ENCODE results near the gene TEX261. TPM values are rescaled to one million over a fixed set of nuclear protein-coding genes. Genes with fewer than 3 reads are reported as not detected.

Gene TEX261
- total RNA-seq, 1 donor from 2014 or later = 44.7 TPM

DNA sequence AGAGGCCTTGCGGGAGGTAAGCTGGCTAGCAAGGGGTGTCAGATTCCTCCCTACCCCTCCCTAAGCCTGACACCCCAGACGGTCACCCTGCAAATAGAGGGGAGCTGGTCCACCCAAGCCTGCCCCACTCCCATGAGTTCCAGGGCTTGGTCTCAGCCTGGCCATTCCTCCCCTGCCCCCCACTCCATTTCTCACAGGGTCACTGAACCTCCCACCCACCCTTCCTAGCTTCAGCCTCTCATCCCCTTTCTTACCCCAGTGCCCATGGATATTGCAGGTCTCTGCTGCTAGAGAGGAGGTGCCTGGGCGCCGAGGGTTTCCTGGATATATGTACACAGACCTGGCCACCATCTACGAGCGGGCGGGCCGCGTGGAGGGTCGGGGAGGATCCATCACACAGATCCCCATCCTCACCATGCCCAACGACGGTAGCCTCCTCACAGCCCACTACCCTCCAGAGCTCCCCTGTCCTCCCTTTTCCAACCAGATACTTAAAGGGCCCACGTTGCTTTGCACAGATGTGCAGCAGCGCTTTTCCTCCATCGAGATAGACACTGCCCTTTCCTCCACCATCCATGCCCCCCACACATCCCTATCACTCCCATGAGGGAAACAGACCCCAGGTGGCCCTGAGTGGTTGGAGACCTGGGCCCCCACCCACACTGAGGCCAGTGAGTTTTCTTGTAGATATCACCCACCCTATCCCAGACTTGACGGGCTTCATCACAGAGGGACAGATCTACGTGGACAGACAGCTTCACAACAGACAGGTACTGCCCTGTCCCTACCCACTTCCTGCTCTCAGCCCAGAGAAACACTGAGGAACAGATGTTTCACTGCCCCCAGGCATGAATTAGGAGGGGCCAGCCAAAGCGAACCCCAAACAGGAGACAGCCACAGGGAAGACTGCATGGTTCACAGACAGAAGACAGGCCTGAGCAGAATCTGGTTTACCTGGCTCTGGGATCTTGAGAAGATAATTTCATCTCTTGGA lies 31.5 kb downstream of the TEX261 start:
- FAIRE-seq = no peak

DNA sequence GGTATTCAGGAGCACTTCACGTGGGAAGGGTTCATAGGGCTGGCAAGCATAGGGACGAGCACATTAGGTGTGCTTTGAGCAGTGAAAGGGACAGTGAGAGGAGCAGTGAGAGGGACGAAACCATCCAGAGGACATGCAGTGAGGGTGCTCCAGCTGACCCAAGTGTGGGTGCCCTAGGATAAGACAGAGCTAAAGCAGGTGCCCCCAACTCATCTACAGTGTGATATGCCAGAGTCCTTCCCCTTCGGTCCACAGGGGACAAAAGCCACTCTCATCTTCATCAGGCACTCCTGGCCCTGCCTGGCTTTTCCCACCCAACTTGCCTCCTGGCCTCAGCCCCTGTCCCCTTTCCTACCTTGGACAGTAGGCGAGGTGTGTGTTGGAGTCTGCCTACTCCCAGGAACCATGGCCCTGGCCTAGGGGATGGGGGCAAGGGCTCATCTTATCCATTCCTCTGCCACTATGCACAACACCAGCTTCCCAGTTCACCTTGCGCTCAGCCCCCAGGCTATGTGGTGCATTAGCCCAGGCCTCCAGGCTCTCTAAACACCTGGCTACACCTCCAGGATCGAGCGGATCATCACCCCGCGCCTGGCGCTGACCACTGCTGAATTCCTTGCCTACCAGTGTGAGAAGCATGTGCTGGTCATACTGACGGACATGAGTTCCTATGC lies 32.3 kb downstream of the TEX261 start:
- Histone ChIP-seq H2AFZ (ENCODE audit: low read depth, low read length) (no peak overlapping the region), H3K27me3 (ENCODE audit: insufficient read depth, low read length) (peaks cover 26% of the 10 kb centered on the region), H3K4me2 (ENCODE audit: low read length) (no peak overlapping the region), H4K20me1 (ENCODE audit: insufficient read depth, low read length) (no peaks in the 10 kb centered on the region), H3K9me3 (ENCODE audit: insufficient read depth, low read depth, low read length) (no peaks in the 10 kb centered on the region), H3K4me3 (ENCODE audit: insufficient read depth, low read depth, low read length) (no peak overlapping the region), H3K27ac (ENCODE audit: low read depth, low read length) (no peak overlapping the region), H3K4me1 (ENCODE audit: insufficient read depth, low read length) (peaks cover 5% of the 10 kb centered on the region), H3K36me3 (ENCODE audit: insufficient read depth, low read length) (no peaks in the 10 kb centered on the region), H3K79me2 (ENCODE audit: insufficient read depth, low read length) (no peaks in the 10 kb centered on the region), H3K9ac (ENCODE audit: low read length) (no peak overlapping the region)
- peaks cover 1% of the 10 kb centered on the region for H3K36me3 Mint-ChIP-seq (ENCODE audit: low read depth, unreplicated experiment)
- no peak for FAIRE-seq
- DNase-seq (ENCODE audit: low read depth) = no peak
- peaks cover 2% of the 10 kb centered on the region for H3K4me1 Mint-ChIP-seq (ENCODE audit: low read depth, unreplicated experiment)
- peaks cover 2% of the 10 kb centered on the region for H3K9me3 Mint-ChIP-seq (ENCODE audit: unreplicated experiment)
- TF ChIP-seq, protein P1, sequence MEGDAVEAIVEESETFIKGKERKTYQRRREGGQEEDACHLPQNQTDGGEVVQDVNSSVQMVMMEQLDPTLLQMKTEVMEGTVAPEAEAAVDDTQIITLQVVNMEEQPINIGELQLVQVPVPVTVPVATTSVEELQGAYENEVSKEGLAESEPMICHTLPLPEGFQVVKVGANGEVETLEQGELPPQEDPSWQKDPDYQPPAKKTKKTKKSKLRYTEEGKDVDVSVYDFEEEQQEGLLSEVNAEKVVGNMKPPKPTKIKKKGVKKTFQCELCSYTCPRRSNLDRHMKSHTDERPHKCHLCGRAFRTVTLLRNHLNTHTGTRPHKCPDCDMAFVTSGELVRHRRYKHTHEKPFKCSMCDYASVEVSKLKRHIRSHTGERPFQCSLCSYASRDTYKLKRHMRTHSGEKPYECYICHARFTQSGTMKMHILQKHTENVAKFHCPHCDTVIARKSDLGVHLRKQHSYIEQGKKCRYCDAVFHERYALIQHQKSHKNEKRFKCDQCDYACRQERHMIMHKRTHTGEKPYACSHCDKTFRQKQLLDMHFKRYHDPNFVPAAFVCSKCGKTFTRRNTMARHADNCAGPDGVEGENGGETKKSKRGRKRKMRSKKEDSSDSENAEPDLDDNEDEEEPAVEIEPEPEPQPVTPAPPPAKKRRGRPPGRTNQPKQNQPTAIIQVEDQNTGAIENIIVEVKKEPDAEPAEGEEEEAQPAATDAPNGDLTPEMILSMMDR (IDR thresholded peaks at IDR 0.05; ENCODE audit: insufficient read depth, low read depth, low read length) = no peak
- no peak for TF ChIP-seq EZH2 (IDR thresholded peaks at IDR 0.05; ENCODE audit: insufficient read depth, low read length)
- no peak overlapping the region for H3K27ac Mint-ChIP-seq (ENCODE audit: unreplicated experiment)
- H3K27me3 Mint-ChIP-seq (ENCODE audit: low read depth, unreplicated experiment) = peaks cover 66% of the 10 kb centered on the region
- H3K4me3 Mint-ChIP-seq (ENCODE audit: unreplicated experiment) = no peak overlapping the region

More for the DNA sequence above, 31.5 kb downstream of the TEX261 start:
- H3K9me3 ChIP-seq (ENCODE audit: insufficient read depth, low read depth, low read length) = no peaks in the 10 kb centered on the region
- H3K27me3 Mint-ChIP-seq (ENCODE audit: low read depth, unreplicated experiment) = peaks cover 70% of the 10 kb centered on the region
- H3K4me1 Mint-ChIP-seq (ENCODE audit: low read depth, unreplicated experiment) = peaks cover 2% of the 10 kb centered on the region
- H4K20me1 ChIP-seq (ENCODE audit: insufficient read depth, low read length) = no peaks in the 10 kb centered on the region
- H3K4me1 ChIP-seq (ENCODE audit: insufficient read depth, low read length) = peaks cover 5% of the 10 kb centered on the region
- no peak for DNase-seq (ENCODE audit: low read depth)
- peaks cover 31% of the 10 kb centered on the region for H3K27me3 ChIP-seq (ENCODE audit: insufficient read depth, low read length)
- H3K4me3 Mint-ChIP-seq (ENCODE audit: unreplicated experiment) = no peak overlapping the region
- no peak overlapping the region for H3K27ac ChIP-seq (ENCODE audit: low read depth, low read length)
- H3K9me3 Mint-ChIP-seq (ENCODE audit: unreplicated experiment) = peaks cover 2% of the 10 kb centered on the region
- no peak overlapping the region for H3K9ac ChIP-seq (ENCODE audit: low read length)
- H3K79me2 ChIP-seq (ENCODE audit: insufficient read depth, low read length) = no peaks in the 10 kb centered on the region
- H3K4me2 ChIP-seq (ENCODE audit: low read length) = no peak overlapping the region
- TF ChIP-seq, protein P1 (IDR thresholded peaks at IDR 0.05; ENCODE audit: insufficient read depth, low read depth, low read length) = no peak
- no peak for TF ChIP-seq EZH2 (IDR thresholded peaks at IDR 0.05; ENCODE audit: insufficient read depth, low read length)
- no peaks in the 10 kb centered on the region for H3K36me3 ChIP-seq (ENCODE audit: insufficient read depth, low read length)
- H3K36me3 Mint-ChIP-seq (ENCODE audit: low read depth, unreplicated experiment) = peaks cover 1% of the 10 kb centered on the region
- H2AFZ ChIP-seq (ENCODE audit: low read depth, low read length) = no peak overlapping the region
- H3K27ac Mint-ChIP-seq (ENCODE audit: unreplicated experiment) = no peak overlapping the region
- H3K4me3 ChIP-seq (ENCODE audit: insufficient read depth, low read depth, low read length) = no peak overlapping the region
